Testis (tissue), 2 donors: ENCODE data around the gene ADK.

Experiments
- POLR2A ChIP-seq: fragments of 450-650 bp; IDR thresholded peaks from one replicate; pipeline ENCODE4 v1.6.1; 2017; ENCODE audit warnings: antibody characterized with exemption, mild to moderate bottlenecking, moderate library complexity
- TF ChIP-seq, protein P1 (sequence below), 3 experiments: fragments of 450-650 bp in 2 of 3; fragments of 200-600 bp in 1 of 3; sonication (generic) in 1 of 3; IDR thresholded peaks; one replicate each; pipeline ENCODE4 v1.5.1; 2016 to 2019; ENCODE audit warnings: antibody characterized with exemption in 3 of 3, mild to moderate bottlenecking in 2 of 3, moderate library complexity in 1 of 3

GRCh38 chr10:74425456-74426001, 274.5 kb downstream of the ADK start:
- TF ChIP-seq, protein P1, sequence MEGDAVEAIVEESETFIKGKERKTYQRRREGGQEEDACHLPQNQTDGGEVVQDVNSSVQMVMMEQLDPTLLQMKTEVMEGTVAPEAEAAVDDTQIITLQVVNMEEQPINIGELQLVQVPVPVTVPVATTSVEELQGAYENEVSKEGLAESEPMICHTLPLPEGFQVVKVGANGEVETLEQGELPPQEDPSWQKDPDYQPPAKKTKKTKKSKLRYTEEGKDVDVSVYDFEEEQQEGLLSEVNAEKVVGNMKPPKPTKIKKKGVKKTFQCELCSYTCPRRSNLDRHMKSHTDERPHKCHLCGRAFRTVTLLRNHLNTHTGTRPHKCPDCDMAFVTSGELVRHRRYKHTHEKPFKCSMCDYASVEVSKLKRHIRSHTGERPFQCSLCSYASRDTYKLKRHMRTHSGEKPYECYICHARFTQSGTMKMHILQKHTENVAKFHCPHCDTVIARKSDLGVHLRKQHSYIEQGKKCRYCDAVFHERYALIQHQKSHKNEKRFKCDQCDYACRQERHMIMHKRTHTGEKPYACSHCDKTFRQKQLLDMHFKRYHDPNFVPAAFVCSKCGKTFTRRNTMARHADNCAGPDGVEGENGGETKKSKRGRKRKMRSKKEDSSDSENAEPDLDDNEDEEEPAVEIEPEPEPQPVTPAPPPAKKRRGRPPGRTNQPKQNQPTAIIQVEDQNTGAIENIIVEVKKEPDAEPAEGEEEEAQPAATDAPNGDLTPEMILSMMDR (IDR thresholded peaks at IDR 0.05), result no peak
- no peak for TF ChIP-seq POLR2A
